Caco-2 (cell line): ENCODE results near the gene KMT2C. TPM values are rescaled to one million over a fixed set of nuclear protein-coding genes. Genes with fewer than 3 reads are reported as not detected.

Source experiments
- BruUV-seq: library from RNA; stranded (reverse); fragments of 400-500 nt; replicated peaks from 2 replicates; lab custom pipeline; 2021; lab: Mats Ljungman, UMichigan
- CTCF ChIA-PET: fragments of 300-600 bp; sonication (Branson Sonifier 250); formaldehyde crosslinking; loops from one replicate; lab custom pipeline; 2022; ENCODE audit warnings: antibody characterized with exemption; lab: Charles Lee
- POLR2A ChIA-PET: fragments of 300-600 bp; sonication (Branson Sonifier 250); formaldehyde crosslinking; loops from one replicate; lab custom pipeline; 2022; ENCODE audit warnings: antibody characterized with exemption; lab: Charles Lee
- DNase-seq, 2 experiments: peaks; one replicate each; pipeline versions ENCODE4 v3.0.0 to v3.0.0-alpha.2; 2020 to 2022
- H3K27me3 ChIP-seq: replicated peaks from 2 replicates; pipeline ENCODE4 v1.6.0; 2011; ENCODE audit warnings: low read length; ENCODE audit not compliant: control insufficient read depth, insufficient read depth
- H3K36me3 ChIP-seq: 2 replicates; pipeline ENCODE4 v1.5.1; 2011; ENCODE audit warnings: low read length; ENCODE audit not compliant: control insufficient read depth, insufficient read depth
- H3K4me1 ChIP-seq: fragments of 250-450 bp; sonication (Bioruptor Pico); 2 replicates; pipeline ENCODE4 v1.5.1; 2020; ENCODE audit warnings: mild to moderate bottlenecking
- H3K4me3 ChIP-seq: 2 replicates; pipeline ENCODE4 v1.5.1; 2011; ENCODE audit warnings: low read depth, mild to moderate bottlenecking, control low read depth, low read length
- H3K9me3 ChIP-seq: fragments of 250-450 bp; sonication (Bioruptor Pico); 2 replicates; pipeline ENCODE4 v1.5.1; 2020; ENCODE audit warnings: mild to moderate bottlenecking, moderate library complexity
- H3K27ac Mint-ChIP-seq: one replicate; pipeline ENCODE4 v1.8.0; 2022; ENCODE audit warnings: mixed read lengths; ENCODE audit not compliant: unreplicated experiment
- H3K27me3 Mint-ChIP-seq: one replicate; pipeline ENCODE4 v1.8.0; 2022; ENCODE audit warnings: mixed read lengths; ENCODE audit not compliant: insufficient read depth, unreplicated experiment
- H3K36me3 Mint-ChIP-seq: one replicate; pipeline ENCODE4 v1.8.0; 2022; ENCODE audit warnings: mild to moderate bottlenecking, mixed read lengths; ENCODE audit not compliant: insufficient read depth, unreplicated experiment
- H3K4me1 Mint-ChIP-seq: one replicate; pipeline ENCODE4 v1.8.0; 2022; ENCODE audit warnings: low read depth, mixed read lengths; ENCODE audit not compliant: unreplicated experiment
- H3K4me3 Mint-ChIP-seq: one replicate; pipeline ENCODE4 v1.8.0; 2022; ENCODE audit warnings: mild to moderate bottlenecking, moderate library complexity, mixed read lengths; ENCODE audit not compliant: unreplicated experiment
- H3K9me3 Mint-ChIP-seq: one replicate; pipeline ENCODE4 v1.8.0; 2022; ENCODE audit warnings: mixed read lengths; ENCODE audit not compliant: unreplicated experiment
- intact Hi-C: fragments of 100-400 bp; cut with micrococcal nuclease; formaldehyde crosslinking; loops from one replicate; pipeline ENCODE4 v1.10.0; 2022; ENCODE audit not compliant: unreplicated experiment
- total RNA-seq: library from RNA; stranded (reverse); gene quantifications from 2 replicates; pipeline ENCODE4 v1.2.3, GENCODE V29; 2022
- TF ChIP-seq, protein P1 (sequence below), 2 experiments: fragments of 200-600 bp in 1 of 2; IDR thresholded peaks; 1 replicate in 1 of 2; 2 replicates in 1 of 2; pipeline versions ENCODE4 v1.5.1 to v1.8.0; 2011 to 2022; ENCODE audit warnings: antibody characterized with exemption in 1 of 2, control low read depth in 1 of 2, inconsistent platforms in 1 of 2, low read depth in 1 of 2, low read length in 1 of 2, mild to moderate bottlenecking in 1 of 2, moderate library complexity in 1 of 2; ENCODE audit not compliant: insufficient read depth in 1 of 2, severe bottlenecking in 1 of 2, unreplicated experiment in 1 of 2

KMT2C gene
- total RNA-seq, 1 experiment from 2014 or later = 59.5 TPM

DNA sequence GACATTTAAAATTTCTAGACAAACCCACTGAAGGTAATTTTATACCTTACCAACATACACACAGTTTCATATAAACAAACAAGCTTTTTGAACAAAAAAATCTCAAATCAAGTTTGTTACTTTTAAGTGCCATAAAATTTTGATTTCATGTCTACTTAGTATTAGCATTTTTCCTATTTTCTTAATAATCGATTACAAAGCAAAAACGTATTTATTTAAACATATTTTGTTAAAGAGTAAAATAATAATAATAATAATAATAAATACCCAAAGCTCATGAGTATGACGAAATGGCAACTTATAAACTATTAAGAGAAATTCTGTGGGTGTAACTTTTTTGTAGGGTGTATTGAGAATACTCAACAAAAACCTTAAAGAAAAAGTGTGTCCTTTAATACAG lies 232.7 kb downstream of the KMT2C start:
- no peaks in the 10 kb centered on the region for H3K9me3 ChIP-seq
- H3K27me3 ChIP-seq = no peaks in the 10 kb centered on the region
- POLR2A ChIA-PET = no interaction called here
- TF ChIP-seq, protein P1, sequence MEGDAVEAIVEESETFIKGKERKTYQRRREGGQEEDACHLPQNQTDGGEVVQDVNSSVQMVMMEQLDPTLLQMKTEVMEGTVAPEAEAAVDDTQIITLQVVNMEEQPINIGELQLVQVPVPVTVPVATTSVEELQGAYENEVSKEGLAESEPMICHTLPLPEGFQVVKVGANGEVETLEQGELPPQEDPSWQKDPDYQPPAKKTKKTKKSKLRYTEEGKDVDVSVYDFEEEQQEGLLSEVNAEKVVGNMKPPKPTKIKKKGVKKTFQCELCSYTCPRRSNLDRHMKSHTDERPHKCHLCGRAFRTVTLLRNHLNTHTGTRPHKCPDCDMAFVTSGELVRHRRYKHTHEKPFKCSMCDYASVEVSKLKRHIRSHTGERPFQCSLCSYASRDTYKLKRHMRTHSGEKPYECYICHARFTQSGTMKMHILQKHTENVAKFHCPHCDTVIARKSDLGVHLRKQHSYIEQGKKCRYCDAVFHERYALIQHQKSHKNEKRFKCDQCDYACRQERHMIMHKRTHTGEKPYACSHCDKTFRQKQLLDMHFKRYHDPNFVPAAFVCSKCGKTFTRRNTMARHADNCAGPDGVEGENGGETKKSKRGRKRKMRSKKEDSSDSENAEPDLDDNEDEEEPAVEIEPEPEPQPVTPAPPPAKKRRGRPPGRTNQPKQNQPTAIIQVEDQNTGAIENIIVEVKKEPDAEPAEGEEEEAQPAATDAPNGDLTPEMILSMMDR (IDR thresholded peaks at IDR 0.05; ENCODE audit: insufficient read depth in 1 of 2, low read depth in 1 of 2, low read length in 1 of 2, severe bottlenecking in 1 of 2, unreplicated experiment in 1 of 2) = no peak
- H3K4me1 ChIP-seq = no peaks in the 10 kb centered on the region
- DNase-seq = no peak
- H3K4me3 Mint-ChIP-seq = no peak overlapping the region
- H3K27ac Mint-ChIP-seq = no peak overlapping the region
- H3K4me1 Mint-ChIP-seq = no peaks in the 10 kb centered on the region
- intact Hi-C loops = no loop called here
- no peak overlapping the region for H3K4me3 ChIP-seq
- peaks cover 1% of the 10 kb centered on the region; the same call in 1 of the 2 replicates for H3K36me3 ChIP-seq
- H3K36me3 Mint-ChIP-seq = peaks cover 48% of the 10 kb centered on the region
- CTCF ChIA-PET = no interaction called here
- H3K9me3 Mint-ChIP-seq = no peaks in the 10 kb centered on the region
- no peaks in the 10 kb centered on the region for H3K27me3 Mint-ChIP-seq
- BruUV-seq = no TSS peak

- ChIA-PET POLR2A (no interaction called here), CTCF (no interaction called here)
- H3K4me3 ChIP-seq = no peak overlapping the region
- Mint-ChIP-seq H3K4me1 (no peaks in the 10 kb centered on the region), H3K36me3 (peaks cover 49% of the 10 kb centered on the region), H3K27ac (no peak overlapping the region), H3K9me3 (no peaks in the 10 kb centered on the region), H3K4me3 (no peak overlapping the region), H3K27me3 (no peaks in the 10 kb centered on the region)
- DNase-seq = no peak
- no peaks in the 10 kb centered on the region for H3K9me3 ChIP-seq
- H3K27me3 ChIP-seq = no peaks in the 10 kb centered on the region
- peaks cover 1% of the 10 kb centered on the region; the same call in 1 of the 2 replicates for H3K36me3 ChIP-seq
- intact Hi-C loops = no loop called here
- TF ChIP-seq, protein P1 (IDR thresholded peaks at IDR 0.05; ENCODE audit: insufficient read depth in 1 of 2, low read depth in 1 of 2, low read length in 1 of 2, severe bottlenecking in 1 of 2, unreplicated experiment in 1 of 2) = no peak
- BruUV-seq = no TSS peak
- H3K4me1 ChIP-seq = no peaks in the 10 kb centered on the region
These were observed 233.7 kb downstream of the KMT2C start for GRCh38 chr7:152202056-152202455.

GRCh38 chr7:152200395-152200794 lies 235.4 kb downstream of the KMT2C start:
- ChIA-PET CTCF (no interaction called here), POLR2A (no interaction called here)
- H3K4me3 ChIP-seq = no peak overlapping the region
- no peaks in the 10 kb centered on the region for H3K9me3 ChIP-seq
- TF ChIP-seq, protein P1 (IDR thresholded peaks at IDR 0.05; ENCODE audit: insufficient read depth in 1 of 2, low read depth in 1 of 2, low read length in 1 of 2, severe bottlenecking in 1 of 2, unreplicated experiment in 1 of 2) = no peak
- Mint-ChIP-seq H3K4me1 (no peaks in the 10 kb centered on the region), H3K9me3 (no peaks in the 10 kb centered on the region), H3K36me3 (peaks cover 55% of the 10 kb centered on the region), H3K27ac (no peak overlapping the region), H3K27me3 (no peaks in the 10 kb centered on the region), H3K4me3 (no peak overlapping the region)
- H3K27me3 ChIP-seq = no peaks in the 10 kb centered on the region
- BruUV-seq = no TSS peak
- intact Hi-C loops = no loop called here
- no peaks in the 10 kb centered on the region for H3K4me1 ChIP-seq
- H3K36me3 ChIP-seq = peaks cover 1% of the 10 kb centered on the region; the same call in 1 of the 2 replicates
- no peak for DNase-seq
